ENCODE results near the gene ACTL9. TPM values are rescaled to one million over a fixed set of nuclear protein-coding genes. Genes with fewer than 3 reads are reported as not detected.

The ACTL9 gene
- total and polyA plus RNA-seq, 10 donors: not detected

- Histone ChIP-seq H3K27me3 (replicated peaks in 1 of 7) (peaks cover 0 to 26% (median 0%) of the 10 kb centered on the region in 7 donors), H3K4me1 (peaks cover 0 to 25% (median 5%) of the 10 kb centered on the region in 6 donors), H3K36me3 (no peaks in the 10 kb centered on the region), H3K27ac (peak overlapping the region in 4 of 8 donors; percentile 2 to 53 (median 17)), H3K4me3 (peak overlapping the region in 2 of 8 donors; percentile 17 to 42), H3K9me3 (peaks cover 0 to 4% (median 0%) of the 10 kb centered on the region in 8 donors)
- DNase-seq: no peak
- TF ChIP-seq POLR2A (IDR thresholded peaks at IDR 0.05) (no peak), POLR2AphosphoS5 (IDR thresholded peaks at IDR 0.05) (peak in 1 of 3 donors; percentile 37), CTCF (IDR thresholded peaks at IDR 0.05 in 8 of 11, conservative IDR thresholded peaks at IDR 0.05 in 3 of 11) (no peak)
- 12 to 29% (median 15%) methylated on average over 13 to 22 of the region's 22 CpGs for WGBS, 5 donors
- intact Hi-C loops (cut with DNase I; ENCODE audit: low total_unique reads): no loop called here
These were observed 34.5 kb downstream of the ACTL9 start for GRCh38 chr19:8663920-8664670.

GRCh38 chr19:8662263-8662662 lies 36.3 kb downstream of the ACTL9 start:
- Histone ChIP-seq H3K36me3 (no peaks in the 10 kb centered on the region), H3K4me3 (no peak overlapping the region), H3K4me1 (peaks cover 0 to 24% (median 5%) of the 10 kb centered on the region in 6 donors), H3K9me3 (no peaks in the 10 kb centered on the region), H3K27ac (no peak overlapping the region), H3K27me3 (replicated peaks in 1 of 7) (peaks cover 0 to 26% (median 0%) of the 10 kb centered on the region in 7 donors)
- WGBS, 5 donors: 70 to 93% (median 91%) methylated on average over 4 of the region's 4 CpGs
- DNase-seq: no peak
- TF ChIP-seq CTCF (IDR thresholded peaks at IDR 0.05 in 8 of 11, conservative IDR thresholded peaks at IDR 0.05 in 3 of 11): no peak
- intact Hi-C loops (cut with DNase I; ENCODE audit: low total_unique reads): no loop called here

- WGBS, 5 donors: 67 to 87% (median 84%) methylated on average over 5 to 7 of the region's 7 CpGs
- TF ChIP-seq POLR2A (IDR thresholded peaks at IDR 0.05): no peak
- TF ChIP-seq POLR2AphosphoS5 (IDR thresholded peaks at IDR 0.05): no peak
- no peak for TF ChIP-seq CTCF (IDR thresholded peaks at IDR 0.05 in 8 of 11, conservative IDR thresholded peaks at IDR 0.05 in 3 of 11)
- intact Hi-C loops (cut with DNase I; ENCODE audit: low total_unique reads): loop anchor here (5.0 kb wide), 2 partner anchors 32 to 417 kb away; no protein-coding TSS in a partner anchor
- no peaks in the 10 kb centered on the region for H3K36me3 ChIP-seq
- H3K9me3 ChIP-seq: no peaks in the 10 kb centered on the region
- no peak overlapping the region for H3K27ac ChIP-seq
- H3K27me3 ChIP-seq (replicated peaks in 1 of 7): peaks cover 0 to 37% (median 0%) of the 10 kb centered on the region in 7 donors
- peaks cover 3 to 21% (median 11%) of the 10 kb centered on the region in 6 donors for H3K4me1 ChIP-seq
- no peak for DNase-seq
- H3K4me3 ChIP-seq: no peak overlapping the region
These were observed 38.7 kb downstream of the ACTL9 start for GRCh38 chr19:8659905-8660304.

GRCh38 chr19:8657869-8658268 lies 40.7 kb downstream of the ACTL9 start:
- H3K4me1 ChIP-seq: peaks cover 3 to 17% (median 13%) of the 10 kb centered on the region in 6 donors
- TF ChIP-seq POLR2A (IDR thresholded peaks at IDR 0.05): no peak
- no peak for TF ChIP-seq CTCF (IDR thresholded peaks at IDR 0.05 in 8 of 11, conservative IDR thresholded peaks at IDR 0.05 in 3 of 11)
- TF ChIP-seq POLR2AphosphoS5 (IDR thresholded peaks at IDR 0.05): no peak
- H3K9me3 ChIP-seq: no peaks in the 10 kb centered on the region
- H3K36me3 ChIP-seq: no peaks in the 10 kb centered on the region
- H3K4me3 ChIP-seq: no peak overlapping the region
- 81 to 93% (median 88%) methylated on average over 5 of the region's 5 CpGs for WGBS, 5 donors
- DNase-seq: no peak
- H3K27me3 ChIP-seq (replicated peaks in 1 of 7): peaks cover 0 to 29% (median 0%) of the 10 kb centered on the region in 7 donors
- no peak overlapping the region for H3K27ac ChIP-seq
- intact Hi-C loops (cut with DNase I; ENCODE audit: low total_unique reads): loop anchor here (5.0 kb wide), 2 partner anchors 34 to 419 kb away; no protein-coding TSS in a partner anchor

All from spleen (tissue), 11 donors.